ENCODE data around the gene PHACTR4. TPM values are rescaled to one million over a fixed set of nuclear protein-coding genes. Genes with fewer than 3 reads are reported as not detected.

PHACTR4 gene
- total and polyA plus RNA-seq, 2 of the 13 experiments (the other 11 are each of a cell fraction or from before 2014, with no cell fraction given): 13.9 to 17.1 TPM

DNA sequence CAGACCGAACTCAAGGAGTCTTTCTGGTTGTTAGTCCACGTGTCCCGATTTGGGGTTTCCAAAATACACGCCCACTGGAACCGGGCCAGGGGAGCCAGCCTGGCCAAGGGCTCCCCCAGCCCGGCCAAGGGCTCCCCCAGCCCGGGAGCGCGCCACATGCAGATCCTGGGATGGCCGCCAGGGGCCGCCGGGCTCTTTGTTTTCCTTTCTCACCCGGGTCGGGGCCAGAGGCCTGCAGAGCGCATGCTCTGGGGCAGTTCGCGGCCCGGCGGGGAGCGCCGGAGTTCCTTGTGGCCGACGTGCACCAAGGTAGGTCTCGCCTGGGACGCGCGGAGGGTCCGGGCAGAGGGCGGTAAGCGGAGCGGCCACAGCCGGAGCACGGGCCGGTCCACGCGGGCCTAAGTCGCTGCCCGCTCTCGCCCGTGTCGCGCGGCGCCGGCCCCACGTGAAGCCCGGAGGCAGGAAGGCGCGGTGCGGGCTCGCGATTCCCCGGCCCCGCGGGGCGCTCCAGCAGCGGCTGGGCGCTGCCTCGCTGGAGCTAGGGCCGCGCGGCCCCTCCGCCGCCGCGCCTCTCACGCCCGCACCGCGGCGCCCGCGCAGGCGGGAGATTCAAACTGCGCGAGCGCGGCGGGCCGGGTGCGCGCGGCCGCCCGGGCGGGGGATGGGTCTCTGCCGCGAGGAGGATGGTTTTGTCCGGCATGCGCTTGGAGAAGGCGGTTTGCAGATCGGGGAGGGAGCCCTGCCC is 148.6 kb downstream of the PHACTR4 start (continued):
- TF ChIP-seq, protein P1, sequence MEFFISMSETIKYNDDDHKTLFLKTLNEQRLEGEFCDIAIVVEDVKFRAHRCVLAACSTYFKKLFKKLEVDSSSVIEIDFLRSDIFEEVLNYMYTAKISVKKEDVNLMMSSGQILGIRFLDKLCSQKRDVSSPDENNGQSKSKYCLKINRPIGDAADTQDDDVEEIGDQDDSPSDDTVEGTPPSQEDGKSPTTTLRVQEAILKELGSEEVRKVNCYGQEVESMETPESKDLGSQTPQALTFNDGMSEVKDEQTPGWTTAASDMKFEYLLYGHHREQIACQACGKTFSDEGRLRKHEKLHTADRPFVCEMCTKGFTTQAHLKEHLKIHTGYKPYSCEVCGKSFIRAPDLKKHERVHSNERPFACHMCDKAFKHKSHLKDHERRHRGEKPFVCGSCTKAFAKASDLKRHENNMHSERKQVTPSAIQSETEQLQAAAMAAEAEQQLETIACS (CRISPR knock-in tag; IDR thresholded peaks at IDR 0.05): peak; percentile 85
- TF ChIP-seq SRSF4 (IDR thresholded peaks at IDR 0.05; ENCODE audit: low read depth, low read length, poor library complexity, severe bottlenecking) (no peak), RARA (CRISPR knock-in tag; IDR thresholded peaks at IDR 0.05) (0 out of 2 replicates have a peak, but pooled peaks have one; percentile 28), ZFP36L2 (CRISPR knock-in tag; IDR thresholded peaks at IDR 0.05) (no peak), ESRRA (CRISPR knock-in tag; IDR thresholded peaks at IDR 0.05; ENCODE audit: low read depth) (peak; percentile 35; the same call in 1 of the 2 replicates), POLR2AphosphoS5 (IDR thresholded peaks at IDR 0.05; ENCODE audit: low read depth, low read length) (peak; percentile 67), FOSL1 (CRISPR knock-in tag; IDR thresholded peaks at IDR 0.05; ENCODE audit: borderline replicate concordance) (no peak), REPIN1 (CRISPR knock-in tag; IDR thresholded peaks at IDR 0.05; ENCODE audit: borderline replicate concordance, low read depth) (peak; percentile 53), SOX6 (IDR thresholded peaks at IDR 0.05) (no peak), SOX6 (CRISPR knock-in tag; IDR thresholded peaks at IDR 0.05) (peak; percentile 33; the same call in 1 of the 2 replicates), PRMT3 (CRISPR knock-in tag; IDR thresholded peaks at IDR 0.05; ENCODE audit: borderline replicate concordance, low read depth) (peak; percentile 52), ZNF24 (IDR thresholded peaks at IDR 0.05) (no peak), MYNN (CRISPR knock-in tag; IDR thresholded peaks at IDR 0.05; ENCODE audit: low read depth) (0 out of 2 replicates have a peak, but pooled peaks have one; percentile 51), ZNF335 (CRISPR knock-in tag; IDR thresholded peaks at IDR 0.05) (no peak), ZNF607 (CRISPR knock-in tag; IDR thresholded peaks at IDR 0.05; ENCODE audit: borderline replicate concordance) (0 out of 2 replicates have a peak, but pooled peaks have one; percentile 53)
- TF ChIP-seq, protein P2, sequence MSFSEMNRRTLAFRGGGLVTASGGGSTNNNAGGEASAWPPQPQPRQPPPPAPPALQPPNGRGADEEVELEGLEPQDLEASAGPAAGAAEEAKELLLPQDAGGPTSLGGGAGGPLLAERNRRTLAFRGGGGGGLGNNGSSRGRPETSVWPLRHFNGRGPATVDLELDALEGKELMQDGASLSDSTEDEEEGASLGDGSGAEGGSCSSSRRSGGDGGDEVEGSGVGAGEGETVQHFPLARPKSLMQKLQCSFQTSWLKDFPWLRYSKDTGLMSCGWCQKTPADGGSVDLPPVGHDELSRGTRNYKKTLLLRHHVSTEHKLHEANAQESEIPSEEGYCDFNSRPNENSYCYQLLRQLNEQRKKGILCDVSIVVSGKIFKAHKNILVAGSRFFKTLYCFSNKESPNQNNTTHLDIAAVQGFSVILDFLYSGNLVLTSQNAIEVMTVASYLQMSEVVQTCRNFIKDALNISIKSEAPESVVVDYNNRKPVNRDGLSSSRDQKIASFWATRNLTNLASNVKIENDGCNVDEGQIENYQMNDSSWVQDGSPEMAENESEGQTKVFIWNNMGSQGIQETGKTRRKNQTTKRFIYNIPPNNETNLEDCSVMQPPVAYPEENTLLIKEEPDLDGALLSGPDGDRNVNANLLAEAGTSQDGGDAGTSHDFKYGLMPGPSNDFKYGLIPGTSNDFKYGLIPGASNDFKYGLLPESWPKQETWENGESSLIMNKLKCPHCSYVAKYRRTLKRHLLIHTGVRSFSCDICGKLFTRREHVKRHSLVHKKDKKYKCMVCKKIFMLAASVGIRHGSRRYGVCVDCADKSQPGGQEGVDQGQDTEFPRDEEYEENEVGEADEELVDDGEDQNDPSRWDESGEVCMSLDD (CRISPR knock-in tag; IDR thresholded peaks at IDR 0.05; ENCODE audit: borderline replicate concordance): no peak; the same call in 1 of the 2 replicates
- TF ChIP-seq, protein P3, sequence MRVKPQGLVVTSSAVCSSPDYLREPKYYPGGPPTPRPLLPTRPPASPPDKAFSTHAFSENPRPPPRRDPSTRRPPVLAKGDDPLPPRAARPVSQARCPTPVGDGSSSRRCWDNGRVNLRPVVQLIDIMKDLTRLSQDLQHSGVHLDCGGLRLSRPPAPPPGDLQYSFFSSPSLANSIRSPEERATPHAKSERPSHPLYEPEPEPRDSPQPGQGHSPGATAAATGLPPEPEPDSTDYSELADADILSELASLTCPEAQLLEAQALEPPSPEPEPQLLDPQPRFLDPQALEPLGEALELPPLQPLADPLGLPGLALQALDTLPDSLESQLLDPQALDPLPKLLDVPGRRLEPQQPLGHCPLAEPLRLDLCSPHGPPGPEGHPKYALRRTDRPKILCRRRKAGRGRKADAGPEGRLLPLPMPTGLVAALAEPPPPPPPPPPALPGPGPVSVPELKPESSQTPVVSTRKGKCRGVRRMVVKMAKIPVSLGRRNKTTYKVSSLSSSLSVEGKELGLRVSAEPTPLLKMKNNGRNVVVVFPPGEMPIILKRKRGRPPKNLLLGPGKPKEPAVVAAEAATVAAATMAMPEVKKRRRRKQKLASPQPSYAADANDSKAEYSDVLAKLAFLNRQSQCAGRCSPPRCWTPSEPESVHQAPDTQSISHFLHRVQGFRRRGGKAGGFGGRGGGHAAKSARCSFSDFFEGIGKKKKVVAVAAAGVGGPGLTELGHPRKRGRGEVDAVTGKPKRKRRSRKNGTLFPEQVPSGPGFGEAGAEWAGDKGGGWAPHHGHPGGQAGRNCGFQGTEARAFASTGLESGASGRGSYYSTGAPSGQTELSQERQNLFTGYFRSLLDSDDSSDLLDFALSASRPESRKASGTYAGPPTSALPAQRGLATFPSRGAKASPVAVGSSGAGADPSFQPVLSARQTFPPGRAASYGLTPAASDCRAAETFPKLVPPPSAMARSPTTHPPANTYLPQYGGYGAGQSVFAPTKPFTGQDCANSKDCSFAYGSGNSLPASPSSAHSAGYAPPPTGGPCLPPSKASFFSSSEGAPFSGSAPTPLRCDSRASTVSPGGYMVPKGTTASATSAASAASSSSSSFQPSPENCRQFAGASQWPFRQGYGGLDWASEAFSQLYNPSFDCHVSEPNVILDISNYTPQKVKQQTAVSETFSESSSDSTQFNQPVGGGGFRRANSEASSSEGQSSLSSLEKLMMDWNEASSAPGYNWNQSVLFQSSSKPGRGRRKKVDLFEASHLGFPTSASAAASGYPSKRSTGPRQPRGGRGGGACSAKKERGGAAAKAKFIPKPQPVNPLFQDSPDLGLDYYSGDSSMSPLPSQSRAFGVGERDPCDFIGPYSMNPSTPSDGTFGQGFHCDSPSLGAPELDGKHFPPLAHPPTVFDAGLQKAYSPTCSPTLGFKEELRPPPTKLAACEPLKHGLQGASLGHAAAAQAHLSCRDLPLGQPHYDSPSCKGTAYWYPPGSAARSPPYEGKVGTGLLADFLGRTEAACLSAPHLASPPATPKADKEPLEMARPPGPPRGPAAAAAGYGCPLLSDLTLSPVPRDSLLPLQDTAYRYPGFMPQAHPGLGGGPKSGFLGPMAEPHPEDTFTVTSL (CRISPR knock-in tag; IDR thresholded peaks at IDR 0.05; ENCODE audit: borderline replicate concordance): peak; percentile 34; the same call in 1 of the 2 replicates
- TF ChIP-seq, protein P4, sequence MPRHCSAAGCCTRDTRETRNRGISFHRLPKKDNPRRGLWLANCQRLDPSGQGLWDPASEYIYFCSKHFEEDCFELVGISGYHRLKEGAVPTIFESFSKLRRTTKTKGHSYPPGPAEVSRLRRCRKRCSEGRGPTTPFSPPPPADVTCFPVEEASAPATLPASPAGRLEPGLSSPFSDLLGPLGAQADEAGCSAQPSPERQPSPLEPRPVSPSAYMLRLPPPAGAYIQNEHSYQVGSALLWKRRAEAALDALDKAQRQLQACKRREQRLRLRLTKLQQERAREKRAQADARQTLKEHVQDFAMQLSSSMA (CRISPR knock-in tag; IDR thresholded peaks at IDR 0.05): no peak; the same call in none of the 2 replicates
